NCI-H1694 treated with DMSO at 0.1 percent for 48 hours (cell line): Measurements from ENCODE around the gene PACSIN1.
"Not testable (repeated sequence)": the region's sequence is repeated elsewhere in the genome, so short reads cannot be mapped to it uniquely, and the experiment has no call there.

Experiments used
- DNase-seq: peaks from one replicate; lab custom pipeline; 2025; lab: John Stamatoyannopoulos, UW

PACSIN1 gene

GRCh38 chr6:34459899-34460593 is 5.8 kb upstream of the PACSIN1 start:
- DNase-seq = peak; percentile 53

GRCh38 chr6:34460796-34461507 is 4.9 kb upstream of the PACSIN1 start:
- DNase-seq = no peak

- no peak for DNase-seq
Observed at GRCh38 chr6:34462010-34462409, 3.9 kb upstream of the PACSIN1 start.

GRCh38 chr6:34462551-34462971 is 3.3 kb upstream of the PACSIN1 start:
- no peak for DNase-seq

GRCh38 chr6:34463299-34463698 is 2.6 kb upstream of the PACSIN1 start:
- no peak for DNase-seq

- no peak for DNase-seq
Observed at GRCh38 chr6:34463849-34464248, 2.0 kb upstream of the PACSIN1 start.

- no peak for DNase-seq
Observed at GRCh38 chr6:34466242-34467185, 638 bp downstream of the PACSIN1 start.

- DNase-seq = no peak
Observed at GRCh38 chr6:34468378-34468892, 2.6 kb downstream of the PACSIN1 start.

GRCh38 chr6:34469499-34469898 is 3.6 kb downstream of the PACSIN1 start:
- no peak for DNase-seq

- no peak for DNase-seq
Observed at GRCh38 chr6:34472425-34472824, 6.5 kb downstream of the PACSIN1 start.

GRCh38 chr6:34473967-34474366 is 8.1 kb downstream of the PACSIN1 start:
- DNase-seq = no peak

- DNase-seq = no peak
Observed at GRCh38 chr6:34474754-34475153, 8.9 kb downstream of the PACSIN1 start.

- DNase-seq = no peak
Observed at GRCh38 chr6:34475238-34475682, 9.4 kb downstream of the PACSIN1 start.

- no peak for DNase-seq
Observed at GRCh38 chr6:34475767-34476328, 10.0 kb downstream of the PACSIN1 start.

- DNase-seq = peak; percentile 43
Observed at GRCh38 chr6:34476447-34476846, 10.6 kb downstream of the PACSIN1 start.

GRCh38 chr6:34476921-34477320 is 11.0 kb downstream of the PACSIN1 start:
- no peak for DNase-seq

- DNase-seq = no peak
Observed at GRCh38 chr6:34478796-34479195, 12.9 kb downstream of the PACSIN1 start.

GRCh38 chr6:34483781-34484180 is 17.9 kb downstream of the PACSIN1 start:
- DNase-seq = not testable (repeated sequence)

GRCh38 chr6:34484391-34484790 is 18.5 kb downstream of the PACSIN1 start:
- DNase-seq = no peak

GRCh38 chr6:34484899-34485298 is 19.0 kb downstream of the PACSIN1 start:
- DNase-seq = no peak

GRCh38 chr6:34485321-34486060 is 19.6 kb downstream of the PACSIN1 start:
- no peak for DNase-seq
